MM.1S (cell line): ENCODE data around the gene ALDH3A2.
A peak's percentile ranks its signal among the peaks of the same experiment; 100 is the strongest.

Source experiments
- DNase-seq: peaks from one replicate; pipeline ENCODE4 v3.0.0-alpha.2; 2015
- H2AFZ ChIP-seq: fragments of 300-600 bp; sonication (generic); 2 replicates; pipeline ENCODE4 v1.6.0; 2016; ENCODE audit warnings: antibody characterized with exemption, low read length
- H3F3A ChIP-seq: fragments of 300-600 bp; sonication (generic); 2 replicates; pipeline ENCODE4 v1.6.1; 2016; ENCODE audit warnings: mild to moderate bottlenecking, antibody characterized with exemption, low read length, moderate library complexity, mixed read lengths; ENCODE audit not compliant: insufficient read depth
- H3K27ac ChIP-seq: fragments of 300-600 bp; sonication (generic); 2 replicates; pipeline ENCODE4 v1.5.1; 2016; ENCODE audit warnings: mild to moderate bottlenecking, low read length
- H3K27me3 ChIP-seq: fragments of 300-600 bp; sonication (generic); replicated peaks from 2 replicates; pipeline ENCODE4 v1.6.0; 2016; ENCODE audit warnings: low read length; ENCODE audit not compliant: insufficient read depth
- H3K36me3 ChIP-seq: fragments of 300-600 bp; sonication (generic); replicated peaks from 2 replicates; pipeline ENCODE4 v1.6.1; 2016; ENCODE audit warnings: mild to moderate bottlenecking, low read length, mixed read lengths; ENCODE audit not compliant: insufficient read depth
- H3K4me1 ChIP-seq: fragments of 300-600 bp; sonication (generic); 2 replicates; pipeline ENCODE4 v1.6.1; 2016; ENCODE audit warnings: low read length, mixed read lengths
- H3K4me2 ChIP-seq: fragments of 300-600 bp; sonication (generic); 2 replicates; pipeline ENCODE4 v1.6.0; 2016; ENCODE audit warnings: low read depth, low read length
- H3K4me3 ChIP-seq: fragments of 300-600 bp; sonication (generic); 2 replicates; pipeline ENCODE4 v1.5.1; 2016; ENCODE audit warnings: low read length, mixed read lengths
- H3K79me2 ChIP-seq: fragments of 300-600 bp; sonication (generic); 2 replicates; pipeline ENCODE4 v1.6.1; 2016; ENCODE audit warnings: mixed run types, low read length, mixed read lengths
- H3K9ac ChIP-seq: fragments of 300-600 bp; sonication (generic); 2 replicates; pipeline ENCODE4 v1.6.1; 2016; ENCODE audit warnings: low read length, mixed read lengths
- H3K9me2 ChIP-seq: fragments of 300-600 bp; sonication (generic); replicated peaks from 2 replicates; pipeline ENCODE4 v1.6.1; 2016; ENCODE audit warnings: mild to moderate bottlenecking, low read length, mixed read lengths; ENCODE audit not compliant: insufficient read depth
- H3K9me3 ChIP-seq: fragments of 300-600 bp; sonication (generic); replicated peaks from 2 replicates; pipeline ENCODE4 v1.6.1; 2016; ENCODE audit warnings: mild to moderate bottlenecking, low read length, mixed read lengths; ENCODE audit not compliant: insufficient read depth
- H4K20me1 ChIP-seq: fragments of 300-600 bp; sonication (generic); 2 replicates; pipeline ENCODE4 v1.6.1; 2016; ENCODE audit warnings: mild to moderate bottlenecking, low read length, moderate library complexity, mixed read lengths; ENCODE audit not compliant: insufficient read depth
- CTCF ChIP-seq: fragments of 300-600 bp; sonication (generic); IDR thresholded peaks from 2 replicates; pipeline ENCODE4 v1.5.1; 2016; ENCODE audit warnings: antibody characterized with exemption, low read length, mixed read lengths
- EZH2 ChIP-seq: fragments of 300-600 bp; sonication (generic); optimal IDR thresholded peaks from 2 replicates; pipeline ENCODE3; 2017; ENCODE audit warnings: low read depth, mild to moderate bottlenecking, antibody characterized with exemption, low read length, mixed read lengths
- EZH2phosphoT487 ChIP-seq: fragments of 300-600 bp; sonication (generic); IDR thresholded peaks from 2 replicates; pipeline ENCODE4 v1.6.1; 2018; ENCODE audit warnings: antibody characterized with exemption, low read length

The ALDH3A2 gene

GRCh38 chr17:19720210-19720475 lies 71.6 kb downstream of the ALDH3A2 start:
- H3K9ac ChIP-seq, result no peak overlapping the region
- TF ChIP-seq CTCF (no peak), EZH2 (no peak), EZH2phosphoT487 (no peak)
- no peak for DNase-seq
- H3K79me2 ChIP-seq, result no peaks in the 10 kb centered on the region
- no peaks in the 10 kb centered on the region for H4K20me1 ChIP-seq
- no peaks in the 10 kb centered on the region for H3K9me2 ChIP-seq
- H3F3A ChIP-seq, result no peaks in the 10 kb centered on the region
- no peak overlapping the region for H3K4me2 ChIP-seq
- H3K9me3 ChIP-seq, result no peaks in the 10 kb centered on the region
- no peaks in the 10 kb centered on the region for H3K27me3 ChIP-seq
- H3K4me3 ChIP-seq, result no peak overlapping the region
- H3K4me1 ChIP-seq, result peaks cover 5% of the 10 kb centered on the region
- no peak overlapping the region for H2AFZ ChIP-seq
- H3K36me3 ChIP-seq, result no peaks in the 10 kb centered on the region
- H3K27ac ChIP-seq, result no peak overlapping the region

GRCh38 chr17:19720631-19721426 lies 72.3 kb downstream of the ALDH3A2 start:
- Histone ChIP-seq H3K4me2 (no peak overlapping the region), H3F3A (no peaks in the 10 kb centered on the region), H4K20me1 (no peaks in the 10 kb centered on the region), H2AFZ (no peak overlapping the region), H3K9me2 (no peaks in the 10 kb centered on the region), H3K79me2 (no peaks in the 10 kb centered on the region), H3K27me3 (no peaks in the 10 kb centered on the region), H3K4me3 (no peak overlapping the region), H3K36me3 (no peaks in the 10 kb centered on the region), H3K9ac (no peak overlapping the region), H3K27ac (no peak overlapping the region), H3K4me1 (peaks cover 5% of the 10 kb centered on the region), H3K9me3 (no peaks in the 10 kb centered on the region)
- TF ChIP-seq CTCF (no peak), EZH2 (no peak), EZH2phosphoT487 (no peak)
- DNase-seq, result no peak

- peak overlapping the region; percentile 69 for H2AFZ ChIP-seq
- DNase-seq, result no peak
- no peaks in the 10 kb centered on the region for H3F3A ChIP-seq
- H3K36me3 ChIP-seq, result no peaks in the 10 kb centered on the region
- peaks cover 5% of the 10 kb centered on the region for H3K4me1 ChIP-seq
- no peaks in the 10 kb centered on the region for H3K9me3 ChIP-seq
- no peaks in the 10 kb centered on the region for H3K27me3 ChIP-seq
- H3K4me3 ChIP-seq, result no peak overlapping the region
- H3K27ac ChIP-seq, result no peak overlapping the region
- no peak for TF ChIP-seq EZH2
- no peak for TF ChIP-seq CTCF
- no peak for TF ChIP-seq EZH2phosphoT487
- no peaks in the 10 kb centered on the region for H3K79me2 ChIP-seq
- H3K4me2 ChIP-seq, result peak overlapping the region; percentile 35; the same call in 1 of the 2 replicates
- no peaks in the 10 kb centered on the region for H4K20me1 ChIP-seq
- H3K9ac ChIP-seq, result no peak overlapping the region
- no peaks in the 10 kb centered on the region for H3K9me2 ChIP-seq
Observed at GRCh38 chr17:19723964-19724363, 75.4 kb downstream of the ALDH3A2 start.
